NCI-H460 (cell line): ENCODE measurements around the gene NMT2. TPM values are rescaled to one million over a fixed set of nuclear protein-coding genes. Genes with fewer than 3 reads are reported as not detected.
A peak's percentile ranks its signal among the peaks of the same experiment; 100 is the strongest.

Experiments
- DNase-seq: peaks from one replicate; pipeline ENCODE4 v3.0.0-alpha.2; 2016; ENCODE audit warnings: low read depth; ENCODE audit errors: extremely low read depth
- total RNA-seq: library from RNA; depleted of rRNA; stranded (reverse); fragments of >200 nt; shearing (Covaris generic); gene quantifications from 2 replicates; pipeline ENCODE4 v1.2.3, GENCODE V29; 2014

Gene NMT2
- total RNA-seq, 1 experiment from 2014 or later, result 17.5 TPM

- DNase-seq, result no peak
These were observed 14.2 kb upstream of the NMT2 start for GRCh38 chr10:15182540-15183207.

- DNase-seq, result no peak
These were observed 13.2 kb upstream of the NMT2 start for GRCh38 chr10:15181576-15182156.

- DNase-seq, result no peak
These were observed 12.2 kb upstream of the NMT2 start for GRCh38 chr10:15180736-15181135.

GRCh38 chr10:15176269-15176668, 7.8 kb upstream of the NMT2 start:
- DNase-seq, result no peak

- no peak for DNase-seq
These were observed 7.1 kb upstream of the NMT2 start for GRCh38 chr10:15175587-15175986.

GRCh38 chr10:15172306-15172840, 3.9 kb upstream of the NMT2 start:
- DNase-seq, result no peak

- no peak for DNase-seq
These were observed 1.3 kb upstream of the NMT2 start for GRCh38 chr10:15169555-15170401.

- peak; percentile 89 for DNase-seq
These were observed 477 bp upstream of the NMT2 start for GRCh38 chr10:15168786-15169554.

- DNase-seq, result no peak
These were observed 842 bp downstream of the NMT2 start for GRCh38 chr10:15167411-15168290.

GRCh38 chr10:15166325-15166724, 2.2 kb downstream of the NMT2 start:
- no peak for DNase-seq

- no peak for DNase-seq
These were observed 5.2 kb downstream of the NMT2 start for GRCh38 chr10:15163253-15163828.

GRCh38 chr10:15158972-15159371, 9.5 kb downstream of the NMT2 start:
- DNase-seq, result no peak

GRCh38 chr10:15158448-15158847, 10.0 kb downstream of the NMT2 start:
- DNase-seq, result no peak

- DNase-seq, result no peak
These were observed 12.4 kb downstream of the NMT2 start for GRCh38 chr10:15155978-15156656.

- DNase-seq, result no peak
These were observed 15.9 kb downstream of the NMT2 start for GRCh38 chr10:15152556-15152955.

- DNase-seq, result no peak
These were observed 17.9 kb downstream of the NMT2 start for GRCh38 chr10:15150563-15150962.

GRCh38 chr10:15149042-15149771, 19.3 kb downstream of the NMT2 start:
- DNase-seq, result no peak
